HG03571 (cell line): ENCODE measurements around the gene MCL1.

ENCODE experiments used
- ATAC-seq: cut with Tn5 transposase; IDR thresholded peaks from one replicate; pipeline ENCODE4 v1.9.1; 2021; ENCODE audit not compliant: unreplicated experiment

The MCL1 gene

GRCh38 chr1:150558303-150558704 is 21.1 kb downstream of the MCL1 start:
- ATAC-seq: no peak

- no peak for ATAC-seq
These were observed 21.6 kb downstream of the MCL1 start for GRCh38 chr1:150557813-150558212.

- no peak for ATAC-seq
These were observed 22.3 kb downstream of the MCL1 start for GRCh38 chr1:150557065-150557600.

GRCh38 chr1:150555971-150556865 is 23.2 kb downstream of the MCL1 start:
- ATAC-seq: no peak

- ATAC-seq: no peak
These were observed 24.0 kb downstream of the MCL1 start for GRCh38 chr1:150555198-150555970.

GRCh38 chr1:150554086-150554452 is 25.3 kb downstream of the MCL1 start:
- no peak for ATAC-seq

GRCh38 chr1:150553392-150554085 is 25.9 kb downstream of the MCL1 start:
- no peak for ATAC-seq

GRCh38 chr1:150552911-150553289 is 26.5 kb downstream of the MCL1 start:
- ATAC-seq: no peak

- ATAC-seq: no peak
These were observed 27.1 kb downstream of the MCL1 start for GRCh38 chr1:150552128-150552910.

- no peak for ATAC-seq
These were observed 27.7 kb downstream of the MCL1 start for GRCh38 chr1:150551784-150552127.

GRCh38 chr1:150551051-150551783 is 28.2 kb downstream of the MCL1 start:
- no peak for ATAC-seq

GRCh38 chr1:150550222-150551050 is 29.0 kb downstream of the MCL1 start:
- no peak for ATAC-seq

- no peak for ATAC-seq
These were observed 29.8 kb downstream of the MCL1 start for GRCh38 chr1:150549496-150550221.

GRCh38 chr1:150548632-150549495 is 30.5 kb downstream of the MCL1 start, which contains the start of gene ADAMTSL4:
Gene ADAMTSL4, plus strand, starts transcription at chr1:150549408. Its CDS starts 2,881 bp downstream, at chr1:150552289.
- no peak for ATAC-seq

- ATAC-seq: no peak
These were observed 31.1 kb downstream of the MCL1 start for GRCh38 chr1:150548324-150548631.

GRCh38 chr1:150546294-150546937 is 33.0 kb downstream of the MCL1 start:
- ATAC-seq: no peak

GRCh38 chr1:150545486-150546032 is 33.9 kb downstream of the MCL1 start:
- no peak for ATAC-seq
